ENCODE results near the gene ADARB2. TPM values are rescaled to one million over a fixed set of nuclear protein-coding genes. Genes with fewer than 3 reads are reported as not detected.

ADARB2 gene
- total and polyA plus RNA-seq, 8 donors = 0.41 to 0.92 (median 0.76) TPM

- intact Hi-C loops (cut with DNase I) = no loop called here
- no peak for TF ChIP-seq CTCF (IDR thresholded peaks at IDR 0.05)
- ATAC-seq (no peak), DNase-seq (no peak)
- Histone ChIP-seq H3K4me3 (no peak overlapping the region), H3K27ac (no peak overlapping the region), H3K4me1 (no peaks in the 10 kb centered on the region), H3K9me3 (no peaks in the 10 kb centered on the region), H3K36me3 (no peaks in the 10 kb centered on the region), H3K27me3 (peaks cover 0 to 75% of the 10 kb centered on the region in 2 donors)
Measured at GRCh38 chr10:1295756-1296480, 441.4 kb downstream of the ADARB2 start.

- TF ChIP-seq CTCF (IDR thresholded peaks at IDR 0.05) = no peak
- DNase-seq = no peak
- no peak overlapping the region for H3K27ac ChIP-seq
- H3K4me3 ChIP-seq = no peak overlapping the region
- H3K9me3 ChIP-seq = no peaks in the 10 kb centered on the region
- peaks cover 0 to 64% of the 10 kb centered on the region in 2 donors for H3K27me3 ChIP-seq
- ATAC-seq = no peak
- no peaks in the 10 kb centered on the region for H3K36me3 ChIP-seq
- intact Hi-C loops (cut with DNase I) = no loop called here
- H3K4me1 ChIP-seq = no peaks in the 10 kb centered on the region
Measured at GRCh38 chr10:1294748-1295147, 442.6 kb downstream of the ADARB2 start.

GRCh38 chr10:1293636-1294435, 443.5 kb downstream of the ADARB2 start:
- no peaks in the 10 kb centered on the region for H3K4me1 ChIP-seq
- H3K27ac ChIP-seq = no peak overlapping the region
- no peak for TF ChIP-seq CTCF (IDR thresholded peaks at IDR 0.05)
- H3K27me3 ChIP-seq = peaks cover 0 to 55% of the 10 kb centered on the region in 2 donors
- ATAC-seq (no peak), DNase-seq (no peak)
- no peaks in the 10 kb centered on the region for H3K9me3 ChIP-seq
- H3K36me3 ChIP-seq = no peaks in the 10 kb centered on the region
- intact Hi-C loops (cut with DNase I) = no loop called here
- no peak overlapping the region for H3K4me3 ChIP-seq

- no peaks in the 10 kb centered on the region for H3K4me1 ChIP-seq
- ATAC-seq (no peak), DNase-seq (no peak)
- H3K27me3 ChIP-seq = peaks cover 0 to 48% of the 10 kb centered on the region in 2 donors
- H3K4me3 ChIP-seq = no peak overlapping the region
- TF ChIP-seq CTCF (IDR thresholded peaks at IDR 0.05) = no peak
- intact Hi-C loops (cut with DNase I) = no loop called here
- H3K36me3 ChIP-seq = no peaks in the 10 kb centered on the region
- no peaks in the 10 kb centered on the region for H3K9me3 ChIP-seq
- no peak overlapping the region for H3K27ac ChIP-seq
Measured at GRCh38 chr10:1293157-1293556, 444.2 kb downstream of the ADARB2 start.

GRCh38 chr10:1292611-1293031, 444.7 kb downstream of the ADARB2 start:
- Histone ChIP-seq H3K27me3 (peaks cover 0 to 42% of the 10 kb centered on the region in 2 donors), H3K36me3 (no peaks in the 10 kb centered on the region), H3K4me3 (no peak overlapping the region), H3K27ac (no peak overlapping the region), H3K9me3 (no peaks in the 10 kb centered on the region), H3K4me1 (no peaks in the 10 kb centered on the region)
- TF ChIP-seq CTCF (IDR thresholded peaks at IDR 0.05) = no peak
- ATAC-seq (no peak), DNase-seq (no peak)
- intact Hi-C loops (cut with DNase I) = no loop called here
